ENCODE measurements around the gene DOK3. TPM values are rescaled to one million over a fixed set of nuclear protein-coding genes. Genes with fewer than 3 reads are reported as not detected.

Gene DOK3
- total RNA-seq, 1 donor: 2.6 TPM

DNA sequence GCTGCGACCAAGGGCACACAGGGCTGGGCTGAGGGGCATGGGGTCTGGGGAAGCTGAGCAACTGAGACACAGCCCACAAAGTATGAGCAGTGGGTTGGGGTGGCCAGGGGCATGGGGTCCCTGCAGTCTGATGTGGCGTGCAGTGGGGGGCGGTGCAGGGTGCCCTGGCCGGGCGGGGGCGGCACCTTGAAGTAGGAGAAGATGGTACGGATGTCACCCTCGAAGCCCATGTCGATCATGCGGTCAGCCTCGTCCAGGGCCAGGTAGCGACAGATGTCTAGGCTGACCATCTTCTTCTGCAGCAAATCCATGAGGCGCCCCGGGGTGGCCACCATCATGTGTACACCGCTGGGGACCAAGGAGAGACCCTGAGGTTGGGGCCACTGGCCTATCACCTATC lies 3.9 kb upstream of the DOK3 start:
- no peak overlapping the region for H3K4me3 ChIP-seq (ENCODE audit: low read depth, low read length)
- DNase-seq (ENCODE audit: low read depth): no peak
- no peak for TF ChIP-seq CTCF (IDR thresholded peaks at IDR 0.05; ENCODE audit: insufficient read depth, low read depth, low read length)

GRCh38 chr5:177512736-177513380 lies 3.2 kb upstream of the DOK3 start:
- H3K4me3 ChIP-seq (ENCODE audit: low read depth, low read length): no peak overlapping the region
- DNase-seq (ENCODE audit: low read depth): no peak
- no peak for TF ChIP-seq CTCF (IDR thresholded peaks at IDR 0.05; ENCODE audit: insufficient read depth, low read depth, low read length)

GRCh38 chr5:177511796-177512675 lies 2.4 kb upstream of the DOK3 start:
- H3K4me3 ChIP-seq (ENCODE audit: low read depth, low read length): no peak overlapping the region
- TF ChIP-seq CTCF (IDR thresholded peaks at IDR 0.05; ENCODE audit: insufficient read depth, low read depth, low read length): no peak
- no peak for DNase-seq (ENCODE audit: low read depth)

GRCh38 chr5:177511181-177511580 lies 1.6 kb upstream of the DOK3 start:
- no peak for DNase-seq (ENCODE audit: low read depth)
- no peak overlapping the region for H3K4me3 ChIP-seq (ENCODE audit: low read depth, low read length)
- TF ChIP-seq CTCF (IDR thresholded peaks at IDR 0.05; ENCODE audit: insufficient read depth, low read depth, low read length): no peak

DNA sequence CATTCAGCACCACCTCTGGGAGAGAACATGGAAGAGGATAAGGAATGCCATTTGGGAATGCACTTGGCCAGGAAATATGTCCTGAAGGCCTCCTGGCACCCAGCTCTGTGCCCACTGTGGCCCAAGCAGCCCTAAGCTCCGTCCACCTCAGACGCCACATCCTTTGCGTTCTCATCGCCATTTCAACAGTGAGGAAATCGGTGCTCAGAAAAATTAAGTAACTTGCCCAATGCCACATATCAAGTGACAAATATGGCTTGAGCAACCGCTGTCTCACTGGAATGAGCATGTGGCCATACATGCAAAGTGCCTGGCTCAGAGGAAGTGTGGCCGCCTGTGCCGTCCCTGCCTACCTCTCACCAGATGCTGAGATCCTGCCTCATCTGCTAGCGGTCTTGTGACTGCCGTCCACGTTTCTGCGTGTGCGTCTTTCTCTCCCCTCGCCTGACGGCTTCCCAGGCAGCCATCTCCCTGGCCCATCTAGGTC lies 984 bp upstream of the DOK3 start:
- H3K4me3 ChIP-seq (ENCODE audit: low read depth, low read length): no peak overlapping the region
- no peak for DNase-seq (ENCODE audit: low read depth)
- no peak for TF ChIP-seq CTCF (IDR thresholded peaks at IDR 0.05; ENCODE audit: insufficient read depth, low read depth, low read length)

DNA sequence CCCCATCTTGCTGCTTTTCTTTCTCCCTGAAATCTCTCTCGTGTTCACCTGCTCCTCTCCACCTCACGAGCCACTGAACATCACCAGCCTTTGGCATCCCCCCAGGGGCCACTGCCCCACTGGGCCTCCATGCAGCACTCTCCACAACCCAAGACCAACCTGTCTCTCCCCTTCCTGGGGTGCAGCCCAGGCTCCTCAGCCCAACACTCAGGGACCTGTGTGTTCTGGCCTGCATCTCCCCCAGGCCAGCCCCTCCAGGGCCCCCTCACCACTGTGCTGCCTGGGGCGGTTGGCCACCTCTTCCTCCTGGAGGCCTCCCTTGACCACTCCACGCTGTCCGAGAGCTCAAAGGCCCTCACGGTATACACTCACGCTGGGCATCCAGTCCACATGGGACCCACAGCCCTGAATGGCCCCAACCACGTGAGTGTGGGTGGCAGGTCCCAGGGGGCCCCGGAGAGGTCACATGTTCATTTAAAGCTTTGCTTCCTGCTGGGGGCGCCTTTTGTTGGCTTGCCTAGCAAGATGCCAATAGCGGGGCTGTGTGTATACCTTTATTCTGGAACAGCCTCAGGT lies 453 bp upstream of the DOK3 start:
- H3K4me3 ChIP-seq (ENCODE audit: low read depth, low read length): no peak overlapping the region
- TF ChIP-seq CTCF (IDR thresholded peaks at IDR 0.05; ENCODE audit: insufficient read depth, low read depth, low read length): no peak
- no peak for DNase-seq (ENCODE audit: low read depth)

Data from fibroblast of villous mesenchyme (primary cell).